Measurements from ENCODE around the gene HLA-DOA.

GRCh38 chr6:33021917-33022316 lies 12.5 kb upstream of the HLA-DOA start:
- TF ChIP-seq CTCF (IDR thresholded peaks at IDR 0.05; ENCODE audit: insufficient read depth, low read length) = no peak
- no peak for TF ChIP-seq REST (IDR thresholded peaks at IDR 0.05; ENCODE audit: insufficient replicate concordance, low read depth)

All from HL-60 (cell line).